ENCODE results near the gene ABITRAM.

- TF ChIP-seq CTCF (conservative IDR thresholded peaks at IDR 0.05; ENCODE audit: low read length) (no peak), EZH2phosphoT487 (IDR thresholded peaks at IDR 0.05; ENCODE audit: borderline replicate concordance, low read depth, low read length) (no peak)
These were observed 30.0 kb upstream of the ABITRAM start for GRCh38 chr9:108904161-108904560.
